Adipose tissue (tissue), 3 donors: ENCODE results near the gene ZNG1C. TPM values are rescaled to one million over a fixed set of nuclear protein-coding genes. Genes with fewer than 3 reads are reported as not detected.
"Not testable (repeated sequence)": the region's sequence is repeated elsewhere in the genome, so short reads cannot be mapped to it uniquely, and the experiment has no call there.

ENCODE experiments used
- H3K27ac ChIP-seq: one replicate; pipeline ENCODE4 v1.5.1; 2013; ENCODE audit warnings: low read depth, low read length
- WGBS, 3 donors: extraction: QIAGEN DNeasy Blood & Tissue Kit; methylation state at CpG; one replicate each; pipeline ENCODE4 v1.1.7; 2013; 5-methylcytosine and 5-hydroxymethylcytosine counted together
- polyA plus RNA-seq, 3 donors: library from polyadenylated mRNA; stranded (reverse); fragments of 200-250 nt; gene quantifications; one replicate each; pipeline ENCODE4 v1.2.3, GENCODE V29; 2013
- donor health status: healthy with polysubstance abuse.
- donor health status: Bipolar disorder and iron deficiency.
- donor health status: healthy.

ZNG1C gene
- polyA plus RNA-seq = 10 to 100 TPM in 1 of 3 donors, 1 to 10 TPM in 2; 5.9 to 14.1 (median 8.0) TPM

DNA sequence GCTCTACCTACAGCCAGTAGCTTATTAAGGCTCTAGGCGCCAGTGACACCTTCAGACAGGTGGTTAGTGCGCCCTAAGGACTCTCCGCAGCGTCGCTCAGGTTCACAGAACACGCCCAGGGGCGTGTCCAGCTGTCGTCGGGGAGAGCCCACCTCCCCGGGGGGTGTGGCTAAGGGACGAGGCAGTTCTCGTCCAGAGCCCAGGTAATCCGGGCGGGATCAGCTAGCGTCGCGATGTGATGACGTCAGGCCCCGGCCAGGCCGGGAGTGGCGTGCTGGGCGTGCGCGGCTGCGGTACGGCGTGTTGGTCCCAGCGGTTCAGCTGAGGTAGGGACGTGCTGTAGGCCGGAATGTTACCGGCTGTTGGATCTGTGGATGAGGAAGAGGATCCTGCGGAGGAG lies at the start of gene ZNG1C:
Gene ZNG1C, plus strand, starts transcription at position 301 of the 400 bp plus-strand sequence. Its CDS starts 49 bp downstream, at position 350.
- H3K27ac ChIP-seq = not testable (repeated sequence)
- no CpG with 5 or more reads among the region's 32 CpGs for WGBS, 3 donors

DNA sequence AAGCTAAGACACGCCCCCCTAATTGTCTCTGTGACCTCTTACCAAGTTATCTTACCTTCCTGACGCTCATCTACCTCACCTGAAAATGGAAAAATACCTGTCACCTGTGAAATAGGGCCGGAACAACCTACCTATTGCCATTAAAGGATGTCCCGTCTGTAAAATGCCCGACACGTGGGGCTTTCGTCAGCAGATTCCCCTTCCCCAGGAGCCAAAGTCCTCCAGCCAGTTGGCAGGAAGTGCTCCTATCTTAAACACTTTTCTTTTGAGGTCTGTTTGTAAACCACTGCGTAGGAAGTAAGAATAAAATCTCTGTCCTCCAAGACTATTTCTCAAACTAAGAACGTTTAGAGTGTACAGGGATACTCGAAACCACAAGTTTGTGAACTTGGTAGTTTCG lies 654 bp downstream of the ZNG1C start:
- no CpG with 5 or more reads among the region's 11 CpGs for WGBS, 3 donors

DNA sequence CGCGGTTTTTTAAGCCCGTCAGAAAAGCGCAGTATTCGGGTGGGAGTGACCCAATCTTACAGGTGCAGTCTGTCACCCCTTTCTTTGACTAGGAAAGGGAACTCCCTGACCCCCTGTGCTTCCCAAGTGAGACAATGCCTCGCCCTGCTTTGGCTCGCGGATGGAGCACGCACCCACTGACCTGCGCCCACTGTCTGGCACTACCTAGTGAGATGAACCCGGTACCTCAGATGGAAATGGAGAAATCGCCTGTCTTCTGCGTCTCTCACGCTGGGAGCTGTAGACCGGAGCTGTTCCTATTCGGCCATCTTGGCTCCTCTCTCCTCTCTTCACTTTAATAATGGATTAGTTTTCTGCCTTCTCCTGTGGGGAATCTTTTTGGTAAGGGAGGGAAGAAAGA lies 39.3 kb downstream of the ZNG1C start:
- H3K27ac ChIP-seq = not testable (repeated sequence)
- 96 to 100% (median 97%) methylated on average over 9 to 13 of the region's 16 CpGs for WGBS, 3 donors

More for the DNA sequence above, 654 bp downstream of the ZNG1C start:
- not testable (repeated sequence) for H3K27ac ChIP-seq

DNA sequence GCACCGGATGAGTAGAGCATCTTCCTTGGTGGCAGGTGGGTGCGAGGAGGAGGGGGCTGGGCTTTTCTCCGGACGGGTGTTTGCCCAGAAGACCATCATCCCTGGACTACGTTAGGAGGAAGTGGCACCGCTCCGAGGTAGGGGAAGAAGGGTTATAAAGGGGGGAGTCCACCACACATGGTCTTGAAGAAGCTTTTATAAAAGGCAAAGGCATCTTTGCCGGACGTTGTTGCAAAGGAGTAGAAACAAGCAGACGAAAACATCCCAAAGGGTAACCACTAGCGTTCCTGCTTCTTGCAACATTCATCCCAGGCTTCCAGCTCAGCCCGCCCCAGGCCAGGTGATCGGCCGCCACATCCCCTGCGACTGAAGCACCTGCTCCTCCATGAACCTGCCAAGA lies 60.8 kb downstream of the ZNG1C start, which contains the start of gene FOXD4L3:
Gene FOXD4L3, plus strand, starts transcription at position 301 of the 400 bp plus-strand sequence. Its CDS starts 85 bp downstream, at position 386.
- not testable (repeated sequence) for H3K27ac ChIP-seq
- 0 to 19% (median 12%) methylated on average over 3 of the region's 15 CpGs for WGBS, 3 donors

DNA sequence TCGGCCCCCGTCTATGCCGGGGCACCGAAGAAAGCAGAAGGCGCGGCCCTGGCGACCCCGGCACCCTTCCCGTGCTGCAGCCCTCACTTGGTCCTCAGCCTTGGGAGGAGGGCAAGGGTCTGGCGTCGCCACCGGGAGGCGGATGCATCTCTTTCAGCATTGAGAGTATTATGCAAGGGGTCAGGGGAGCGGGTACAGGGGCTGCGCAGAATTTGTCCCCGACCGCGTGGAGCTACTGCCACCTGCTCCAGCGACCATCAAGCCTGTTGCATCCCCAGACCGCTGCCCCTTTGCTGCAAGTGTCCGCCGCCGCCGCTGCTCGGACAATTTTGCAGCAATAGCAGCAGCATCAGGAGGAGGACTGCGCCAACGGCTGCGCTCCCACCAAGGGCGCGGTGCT lies 62.0 kb downstream of the ZNG1C start:
- WGBS, 3 donors = 0 to 9% (median 6%) methylated on average over 4 to 7 of the region's 30 CpGs
- not testable (repeated sequence) for H3K27ac ChIP-seq

DNA sequence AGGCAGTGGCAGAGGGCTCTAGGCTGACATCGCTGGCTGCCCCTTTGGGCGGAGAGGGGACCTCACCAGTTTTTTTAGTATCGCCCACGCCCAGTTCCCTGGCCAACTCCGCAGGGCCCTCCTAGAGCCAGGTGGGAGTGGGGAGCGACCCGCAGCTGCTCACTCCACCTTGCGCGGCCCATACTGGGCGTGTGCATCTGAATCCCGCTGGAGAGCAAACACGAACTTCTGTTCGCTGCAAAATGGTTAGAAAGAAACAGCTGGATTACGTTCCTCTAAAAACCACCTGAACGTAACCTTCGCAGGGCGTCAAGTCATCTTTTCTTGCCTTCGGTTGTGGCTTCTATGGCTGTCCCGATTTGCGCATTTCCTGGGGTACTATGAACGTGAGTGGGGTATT lies 62.4 kb downstream of the ZNG1C start:
- WGBS, 3 donors = 7 to 14% (median 10%) methylated on average over 4 to 7 of the region's 21 CpGs
- not testable (repeated sequence) for H3K27ac ChIP-seq

DNA sequence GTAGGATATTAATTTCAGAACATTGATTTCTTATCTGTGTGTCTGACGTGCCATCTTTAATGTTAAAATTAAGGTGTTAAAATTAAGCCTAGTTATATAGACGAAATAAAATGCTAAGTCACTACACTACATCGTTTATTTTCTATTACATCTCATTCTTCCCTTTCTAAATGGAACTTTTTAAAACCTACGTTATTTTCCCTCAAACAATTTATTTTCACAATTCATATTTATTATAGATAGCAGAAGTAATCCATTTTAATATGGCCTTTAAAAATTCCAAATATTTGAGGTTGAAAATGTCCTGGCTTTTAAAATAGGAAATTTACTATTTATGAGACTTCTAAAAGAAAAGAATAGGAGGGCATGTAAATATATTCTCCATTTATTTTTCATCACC lies 63.0 kb downstream of the ZNG1C start:
- H3K27ac ChIP-seq = not testable (repeated sequence)
- 18 to 20% (median 20%) methylated on average over 2 of the region's 4 CpGs for WGBS, 3 donors

DNA sequence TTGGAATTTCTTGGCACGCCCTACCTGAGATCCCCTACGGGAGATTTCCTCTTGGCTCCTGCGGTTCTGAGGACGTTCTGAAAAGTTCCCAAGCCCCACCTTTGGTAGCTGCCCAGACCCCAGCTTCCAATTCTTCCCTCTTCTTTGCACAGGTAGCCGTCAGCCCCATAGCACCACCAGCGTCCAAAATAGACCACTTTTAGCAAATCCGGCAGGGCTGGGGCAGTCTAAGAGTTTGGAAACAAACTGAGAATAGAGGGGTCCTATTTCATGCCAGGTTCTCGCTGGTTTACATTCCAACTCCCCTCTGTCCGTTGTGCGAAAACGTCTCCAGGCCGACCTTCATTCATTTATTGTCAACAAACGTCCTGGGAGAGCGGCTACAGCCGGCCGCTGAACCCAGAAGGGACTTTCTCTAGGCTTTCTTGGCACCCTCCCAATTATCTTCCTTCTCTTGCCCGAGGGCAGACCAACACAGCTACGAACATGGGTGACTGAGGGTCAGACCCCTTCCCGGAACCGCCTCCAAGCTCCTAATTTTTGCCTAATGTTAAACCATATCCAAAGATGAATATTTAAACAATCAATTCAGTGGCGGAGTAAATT lies 64.0 kb downstream of the ZNG1C start:
- WGBS, 3 donors = 12 to 32% (median 21%) methylated on average over 7 to 8 of the region's 21 CpGs
- not testable (repeated sequence) for H3K27ac ChIP-seq

DNA sequence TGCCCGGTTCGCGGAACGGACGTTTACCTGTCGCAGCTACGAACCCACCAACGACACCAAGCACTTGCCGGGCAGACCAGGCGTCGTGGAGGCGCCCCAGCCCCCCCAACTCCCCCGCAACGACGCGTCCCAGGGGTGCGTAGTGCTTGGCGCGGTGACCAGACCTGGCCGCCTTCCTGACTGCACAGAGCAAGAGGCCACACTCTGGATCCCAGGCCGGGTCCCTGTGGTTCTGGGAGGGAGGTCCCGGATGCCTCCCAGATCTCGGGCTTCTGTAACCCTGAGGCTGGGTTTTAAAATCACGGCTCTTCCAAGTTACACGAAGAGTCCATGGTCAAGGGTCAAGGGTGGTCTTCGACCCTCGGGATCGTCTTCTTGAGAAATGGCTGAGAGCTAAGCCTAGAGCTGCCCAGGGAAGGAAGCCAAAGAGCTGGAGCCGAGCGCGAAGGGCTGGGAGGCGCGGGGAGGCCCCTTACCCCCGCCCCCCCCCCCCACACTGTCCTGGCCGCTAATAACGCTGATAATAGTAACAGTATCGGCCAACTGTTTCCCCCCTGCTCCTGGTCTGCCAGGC lies 64.7 kb downstream of the ZNG1C start:
- not testable (repeated sequence) for H3K27ac ChIP-seq
- 8 to 17% (median 15%) methylated on average over 12 to 34 of the region's 37 CpGs for WGBS, 3 donors

DNA sequence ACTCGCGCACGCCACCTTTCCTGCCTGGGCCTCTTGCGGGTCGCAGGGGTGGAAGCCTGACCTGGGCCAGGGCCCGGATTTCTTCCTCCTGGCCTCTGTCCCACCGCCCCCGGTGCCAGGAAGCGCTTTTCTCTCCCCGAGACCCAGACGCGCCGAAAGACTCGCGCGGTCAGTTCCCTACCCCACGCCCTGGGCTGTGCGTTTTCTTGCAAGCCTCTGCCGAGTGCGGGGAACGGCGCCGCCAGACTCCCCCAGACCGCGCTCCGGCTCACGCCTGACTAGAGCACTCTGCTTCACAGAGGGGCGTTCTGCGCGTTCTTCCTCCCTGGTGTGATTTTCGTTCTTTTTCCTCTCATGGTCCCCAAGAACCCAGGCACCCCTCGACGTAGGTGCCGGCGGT lies 65.3 kb downstream of the ZNG1C start:
- 19 to 41% (median 23%) methylated on average over 12 to 17 of the region's 35 CpGs for WGBS, 3 donors
- H3K27ac ChIP-seq = not testable (repeated sequence)

DNA sequence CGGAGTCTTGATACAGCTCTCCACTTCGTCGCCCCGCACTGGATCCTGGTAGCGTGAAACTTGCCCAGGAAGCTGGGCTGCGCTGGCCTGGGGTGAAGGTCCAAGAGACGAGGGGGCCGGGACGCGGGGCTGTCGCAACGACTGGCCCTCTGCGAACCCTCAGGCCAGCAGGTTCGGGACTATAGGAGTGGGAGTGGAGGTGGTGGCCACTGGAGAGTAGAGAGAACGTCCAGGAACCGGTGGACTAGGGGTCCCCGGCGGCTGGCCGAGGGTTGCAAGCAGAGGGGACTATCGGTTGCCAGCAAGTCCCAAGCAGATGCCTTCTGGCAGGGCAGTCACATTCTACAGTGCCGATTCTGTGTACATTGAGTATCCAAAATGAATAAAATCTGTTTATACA lies 65.9 kb downstream of the ZNG1C start:
- WGBS, 3 donors = 25 to 38% (median 26%) methylated on average over 16 to 19 of the region's 21 CpGs

DNA sequence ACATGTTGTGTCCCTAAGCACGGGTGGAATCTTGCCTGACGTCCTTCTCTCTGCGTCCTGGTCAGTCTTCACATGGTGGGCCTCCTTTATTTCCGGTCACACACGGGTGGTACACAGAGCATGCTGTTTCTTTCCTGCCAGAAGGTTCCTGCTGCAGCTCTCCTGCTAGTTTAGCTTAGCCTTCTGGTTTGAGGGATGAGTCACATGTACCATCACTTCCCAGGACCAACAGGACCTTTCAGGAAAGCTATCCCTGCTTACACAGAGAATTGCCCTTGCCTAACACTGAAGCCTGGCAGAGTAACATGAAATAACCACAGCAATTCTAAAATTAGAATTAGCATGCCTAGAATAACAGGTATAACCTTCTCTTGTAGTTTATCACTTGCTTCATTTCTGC lies 69.4 kb downstream of the ZNG1C start:
- not testable (repeated sequence) for H3K27ac ChIP-seq
- WGBS, 3 donors = no CpG with 5 or more reads among the region's 5 CpGs

More for the DNA sequence above, 65.9 kb downstream of the ZNG1C start:
- not testable (repeated sequence) for H3K27ac ChIP-seq

DNA sequence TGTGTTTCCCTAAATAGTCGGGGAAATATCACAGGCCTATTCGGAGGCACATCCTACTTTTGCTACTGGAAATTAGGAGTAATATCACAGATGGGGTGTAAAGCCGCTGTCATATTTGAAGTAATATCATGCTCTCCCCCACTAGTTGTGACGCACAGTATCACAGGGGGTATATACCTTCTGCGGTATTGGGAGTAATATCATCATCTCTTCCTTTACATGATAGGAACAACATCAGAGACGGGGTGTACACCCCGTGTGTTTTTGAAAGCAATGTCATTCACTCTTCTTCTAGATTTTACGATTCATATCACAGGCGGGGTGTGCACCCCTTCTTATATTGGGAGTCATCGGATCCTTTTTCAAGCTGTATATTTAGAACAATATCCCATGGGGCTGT lies 76.4 kb downstream of the ZNG1C start:
- WGBS, 3 donors = 62 to 73% (median 69%) methylated on average over 9 of the region's 10 CpGs
- not testable (repeated sequence) for H3K27ac ChIP-seq

DNA sequence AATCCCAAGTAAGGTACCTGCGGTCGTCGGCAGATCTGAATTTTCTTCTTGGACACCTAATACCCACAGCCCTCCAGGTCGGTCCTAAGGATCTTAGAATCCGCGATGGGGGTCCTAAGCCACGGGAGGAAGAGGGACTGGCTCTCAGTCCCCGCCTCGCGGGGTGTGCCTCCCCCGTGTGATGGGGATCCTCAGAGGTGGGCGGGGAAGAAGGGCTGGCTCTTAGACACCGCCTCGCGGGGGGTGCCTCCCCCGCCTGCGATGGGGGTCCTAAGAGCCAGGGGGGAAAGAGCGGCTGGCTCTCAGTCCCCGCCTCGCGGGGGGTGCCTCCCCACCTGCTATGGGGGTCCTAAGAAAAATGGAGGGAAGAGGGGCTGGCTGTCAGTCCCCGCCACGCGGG lies 82.0 kb downstream of the ZNG1C start:
- H3K27ac ChIP-seq = not testable (repeated sequence)
- WGBS, 3 donors = 51 to 83% (median 52%) methylated on average over 4 to 8 of the region's 24 CpGs

DNA sequence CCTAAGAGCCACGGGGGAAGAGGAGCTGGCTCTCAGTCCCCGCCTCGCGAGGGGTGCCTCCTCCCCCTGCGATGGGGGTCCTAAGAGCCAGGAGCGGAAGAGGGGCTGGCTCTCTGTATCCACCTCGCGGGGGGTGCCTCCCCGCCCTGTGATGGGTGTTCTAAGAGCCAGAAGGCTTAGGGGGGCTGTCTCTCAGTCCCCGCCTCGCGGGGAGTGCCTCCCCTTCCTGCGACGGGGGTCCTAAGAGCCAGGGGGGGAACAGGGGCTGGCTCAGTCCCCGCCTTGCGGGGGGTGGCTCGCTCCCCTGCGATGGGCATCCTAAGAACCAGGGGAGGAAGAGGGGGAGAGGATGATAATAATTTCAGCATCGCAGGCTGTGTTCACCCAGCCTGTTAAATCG lies 82.7 kb downstream of the ZNG1C start:
- 7 to 16% (median 14%) methylated on average over 4 to 5 of the region's 20 CpGs for WGBS, 3 donors

DNA sequence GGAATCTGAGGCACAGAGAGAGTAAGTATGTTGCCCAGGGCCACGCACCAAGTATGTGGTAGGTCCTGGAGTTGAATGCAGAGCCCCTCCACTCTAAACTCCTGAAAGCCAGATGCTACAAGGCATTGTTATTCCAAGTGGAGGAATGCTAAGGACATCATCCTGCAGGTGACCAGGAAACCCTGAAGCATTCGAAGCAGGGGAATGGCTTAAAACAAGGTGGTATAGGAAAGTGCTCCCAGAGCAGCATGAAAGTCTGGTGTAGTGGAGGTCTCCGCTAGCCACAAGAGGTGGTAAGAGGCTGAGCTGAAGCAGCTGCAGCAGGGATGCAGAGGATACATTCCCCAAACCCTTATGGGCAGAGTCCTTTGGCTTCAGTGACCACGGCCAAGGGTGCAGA lies 87.3 kb downstream of the ZNG1C start:
- not testable (repeated sequence) for H3K27ac ChIP-seq
- WGBS, 3 donors = 61 to 84% (median 83%) methylated on average over 2 of the region's 4 CpGs

More for the DNA sequence above, 82.7 kb downstream of the ZNG1C start:
- H3K27ac ChIP-seq = not testable (repeated sequence)

DNA sequence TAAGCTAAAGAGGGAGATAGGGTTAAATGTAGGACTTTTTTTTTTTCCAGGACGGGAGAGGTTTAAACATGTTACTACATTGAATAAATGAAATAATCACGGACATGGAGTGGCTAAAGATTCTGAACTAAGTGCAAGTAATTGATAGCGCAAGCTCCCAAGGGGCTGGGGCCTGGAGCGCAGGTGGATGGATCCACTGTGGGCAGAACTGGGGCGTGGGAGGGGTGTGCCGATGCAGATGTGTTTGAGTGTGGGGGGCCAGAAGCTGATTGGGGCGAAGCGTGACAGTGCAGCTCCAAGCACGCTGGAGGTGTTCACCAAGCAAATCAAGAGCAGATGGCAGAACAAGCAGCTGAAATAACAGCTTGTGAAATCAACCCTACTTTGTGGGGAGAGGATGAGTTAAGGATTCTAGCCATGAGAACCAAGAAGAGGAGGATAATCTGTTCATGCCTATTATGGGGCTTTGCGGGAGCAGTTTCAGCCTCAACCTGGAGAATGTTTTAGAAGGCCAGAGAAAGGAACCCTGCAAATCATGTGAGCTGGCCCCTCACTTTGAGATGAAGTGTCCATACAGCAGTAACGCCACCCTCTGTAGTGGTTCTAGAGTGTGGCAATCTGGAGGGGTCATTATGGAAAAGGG lies 88.9 kb downstream of the ZNG1C start:
- H3K27ac ChIP-seq = not testable (repeated sequence)
- WGBS, 3 donors = 89 to 90% (median 90%) methylated on average over 6 to 7 of the region's 11 CpGs

DNA sequence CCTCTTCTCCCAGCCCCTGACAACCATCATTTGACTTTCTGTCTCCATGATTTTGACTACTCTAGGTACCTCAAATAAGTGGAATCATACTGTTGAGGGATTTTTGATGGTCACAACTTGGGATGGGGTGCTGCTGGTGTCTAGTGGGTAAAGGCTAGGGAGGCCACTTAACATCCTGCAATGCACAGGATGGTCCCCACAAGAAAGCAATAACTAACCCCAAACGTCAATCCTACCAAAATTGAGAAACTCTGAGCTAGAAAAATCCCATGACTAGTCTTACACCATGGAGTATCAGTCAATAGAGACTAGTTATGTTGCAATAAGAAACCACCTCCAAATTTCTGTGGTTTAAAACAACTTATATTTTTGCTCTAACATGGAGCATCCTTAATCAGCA lies 90.3 kb downstream of the ZNG1C start:
- 44 to 56% (median 50%) methylated on average over 1 of the region's 1 CpG for WGBS, 3 donors

DNA sequence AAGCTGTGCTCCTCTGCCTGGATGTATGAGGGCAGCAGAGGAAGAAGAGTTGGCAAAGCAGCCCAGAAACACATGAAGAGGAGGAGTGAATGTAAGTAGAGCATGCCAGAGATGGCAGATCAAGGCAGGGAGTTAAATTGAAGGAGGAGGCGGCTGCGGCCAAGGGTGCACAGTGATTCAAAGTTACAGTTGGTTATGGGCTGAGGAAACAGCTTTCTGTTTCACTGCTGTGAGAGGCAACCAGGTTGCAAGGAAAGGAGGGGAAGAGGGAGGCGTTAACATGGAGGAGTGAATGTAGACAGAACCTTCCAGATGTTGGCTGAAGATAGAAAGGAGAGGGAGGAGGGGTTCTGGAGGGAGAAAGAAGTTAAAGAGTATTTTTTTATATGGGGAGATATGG lies 94.2 kb downstream of the ZNG1C start:
- 58 to 67% methylated on average over 2 of the region's 3 CpGs; no CpG with 5 or more reads in 1 of the 3 donors for WGBS, 3 donors
- not testable (repeated sequence) for H3K27ac ChIP-seq

More for the DNA sequence above, 90.3 kb downstream of the ZNG1C start:
- H3K27ac ChIP-seq = not testable (repeated sequence)
